Tibial nerve (tissue), 3 donors: ENCODE results near the gene TRABD2B.

Experiments
- CTCF ChIP-seq, 5 experiments: fragments of 200-600 bp in 3 of 5; fragments of 450-650 bp in 2 of 5; sonication (generic) in 3 of 5; IDR thresholded peaks; one replicate each; pipeline ENCODE4 v1.5.1; 2016 to 2019; ENCODE audit warnings: antibody characterized with exemption in 5 of 5, mild to moderate bottlenecking in 3 of 5, moderate library complexity in 2 of 5
- POLR2A ChIP-seq, 2 donors: fragments of 450-650 bp; IDR thresholded peaks; one replicate each; pipeline ENCODE4 v1.6.1; 2017; ENCODE audit warnings: antibody characterized with exemption in 2 of 2, mild to moderate bottlenecking in 2 of 2, moderate library complexity in 2 of 2

- TF ChIP-seq POLR2A (IDR thresholded peaks at IDR 0.05) (no peak), CTCF (IDR thresholded peaks at IDR 0.05) (no peak)
Observed at GRCh38 chr1:47783638-47784496, 213.3 kb downstream of the TRABD2B start.
